ENCODE measurements around the gene CALML6.
"Not testable (repeated sequence)": the region's sequence is repeated elsewhere in the genome, so short reads cannot be mapped to it uniquely, and the experiment has no call there.

CALML6 gene

GRCh38 chr1:1881727-1882126 lies 33.3 kb upstream of the CALML6 start:
- no peaks in the 10 kb centered on the region for H3K9me3 ChIP-seq (ENCODE audit: control insufficient read depth, low read length)
- H3K36me3 ChIP-seq (ENCODE audit: control insufficient read depth, insufficient read depth, low read length, severe bottlenecking): peaks cover under 1% of the 10 kb centered on the region
- H3K4me3 ChIP-seq (ENCODE audit: low read length): no peak overlapping the region
- H3K27me3 ChIP-seq (replicated peaks; ENCODE audit: control insufficient read depth, insufficient read depth, low read length): no peaks in the 10 kb centered on the region
- no peak for DNase-seq (ENCODE audit: low read depth)
- peaks cover 39% of the 10 kb centered on the region for H3K4me1 ChIP-seq (ENCODE audit: control insufficient read depth, insufficient read depth, low read length)
- no peak overlapping the region for H3K9ac ChIP-seq (ENCODE audit: low read length)

DNA sequence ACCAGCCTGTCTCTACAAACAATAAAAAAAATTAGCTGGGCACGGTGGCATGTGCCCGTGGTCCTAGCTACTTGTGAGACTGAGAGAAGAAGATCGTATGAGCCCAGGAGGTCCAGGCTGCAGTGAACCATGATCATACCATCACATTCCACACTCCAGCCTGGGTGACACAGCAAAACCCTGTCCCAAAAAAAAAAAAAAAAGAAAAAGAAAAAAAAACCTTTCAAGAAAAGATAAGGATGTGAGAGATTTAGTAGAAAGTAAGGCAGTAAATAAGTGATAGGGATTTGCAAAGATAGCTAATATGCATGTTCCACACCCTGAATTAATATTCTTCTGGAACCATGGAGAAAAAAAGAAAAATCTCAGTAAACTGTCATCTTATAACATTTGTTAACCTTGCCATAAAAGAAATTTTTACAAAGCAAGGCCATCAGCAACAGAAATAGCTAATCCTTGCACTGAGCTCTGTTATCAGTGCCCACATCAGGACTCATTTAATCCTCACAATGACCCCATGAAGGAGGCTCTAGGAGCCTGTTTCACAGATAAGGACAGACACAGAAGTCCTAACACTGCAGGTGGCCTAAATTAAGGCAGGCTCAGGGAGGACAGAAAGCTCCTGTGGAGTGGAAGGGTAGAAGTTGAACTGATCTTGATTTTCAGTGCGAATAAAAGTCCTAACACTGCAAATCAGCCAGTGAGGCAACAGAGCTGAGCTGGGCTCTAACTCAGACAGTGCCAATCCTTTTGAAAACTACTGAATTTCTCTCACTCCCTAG lies 31.8 kb upstream of the CALML6 start:
- no peaks in the 10 kb centered on the region for H3K27me3 ChIP-seq (replicated peaks; ENCODE audit: control insufficient read depth, insufficient read depth, low read length)
- no peaks in the 10 kb centered on the region for H3K9me3 ChIP-seq (ENCODE audit: control insufficient read depth, low read length)
- no peak overlapping the region for H3K4me3 ChIP-seq (ENCODE audit: low read length)
- peak; percentile 48 for DNase-seq (ENCODE audit: low read depth)
- H3K36me3 ChIP-seq (ENCODE audit: control insufficient read depth, insufficient read depth, low read length, severe bottlenecking): no peaks in the 10 kb centered on the region
- H3K4me1 ChIP-seq (ENCODE audit: control insufficient read depth, insufficient read depth, low read length): peaks cover 53% of the 10 kb centered on the region
- peak overlapping the region; percentile 27 for H3K9ac ChIP-seq (ENCODE audit: low read length)

DNA sequence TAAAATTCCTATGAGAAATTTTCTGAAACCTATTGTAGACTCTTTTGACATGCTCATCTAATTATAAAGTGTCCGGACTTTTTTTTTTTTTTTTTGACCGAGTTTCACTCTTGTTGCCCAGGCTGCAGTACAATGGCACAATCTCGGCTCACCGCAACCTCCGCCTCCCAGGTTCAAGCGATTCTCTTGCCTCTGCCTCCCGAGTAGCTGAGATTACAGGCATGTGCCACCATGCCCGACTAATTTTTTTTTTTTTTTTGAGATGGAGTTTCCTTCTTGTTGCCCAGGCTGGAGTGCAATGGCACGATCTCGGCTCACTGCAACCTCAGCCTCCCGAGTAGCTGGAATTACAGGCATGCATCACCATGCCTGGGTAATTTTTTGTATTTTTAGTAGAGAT lies 31.2 kb upstream of the CALML6 start:
- H3K4me3 ChIP-seq (ENCODE audit: low read length); H3K9me3 ChIP-seq (ENCODE audit: control insufficient read depth, low read length); H3K36me3 ChIP-seq (ENCODE audit: control insufficient read depth, insufficient read depth, low read length, severe bottlenecking); H3K27me3 ChIP-seq (replicated peaks; ENCODE audit: control insufficient read depth, insufficient read depth, low read length); H3K9ac ChIP-seq (ENCODE audit: low read length); DNase-seq (ENCODE audit: low read depth): not testable (repeated sequence)
- H3K4me1 ChIP-seq (ENCODE audit: control insufficient read depth, insufficient read depth, low read length): peaks cover 59% of the 10 kb centered on the region

GRCh38 chr1:1889090-1889750 lies 25.8 kb upstream of the CALML6 start:
- H3K27me3 ChIP-seq (replicated peaks; ENCODE audit: control insufficient read depth, insufficient read depth, low read length): no peaks in the 10 kb centered on the region
- H3K9me3 ChIP-seq (ENCODE audit: control insufficient read depth, low read length): no peaks in the 10 kb centered on the region
- H3K36me3 ChIP-seq (ENCODE audit: control insufficient read depth, insufficient read depth, low read length, severe bottlenecking): no peaks in the 10 kb centered on the region
- peak overlapping the region; percentile 95 for H3K9ac ChIP-seq (ENCODE audit: low read length)
- peak overlapping the region; percentile 91 for H3K4me3 ChIP-seq (ENCODE audit: low read length)
- H3K4me1 ChIP-seq (ENCODE audit: control insufficient read depth, insufficient read depth, low read length): peaks cover 45% of the 10 kb centered on the region
- DNase-seq (ENCODE audit: low read depth): peak; percentile 72

DNA sequence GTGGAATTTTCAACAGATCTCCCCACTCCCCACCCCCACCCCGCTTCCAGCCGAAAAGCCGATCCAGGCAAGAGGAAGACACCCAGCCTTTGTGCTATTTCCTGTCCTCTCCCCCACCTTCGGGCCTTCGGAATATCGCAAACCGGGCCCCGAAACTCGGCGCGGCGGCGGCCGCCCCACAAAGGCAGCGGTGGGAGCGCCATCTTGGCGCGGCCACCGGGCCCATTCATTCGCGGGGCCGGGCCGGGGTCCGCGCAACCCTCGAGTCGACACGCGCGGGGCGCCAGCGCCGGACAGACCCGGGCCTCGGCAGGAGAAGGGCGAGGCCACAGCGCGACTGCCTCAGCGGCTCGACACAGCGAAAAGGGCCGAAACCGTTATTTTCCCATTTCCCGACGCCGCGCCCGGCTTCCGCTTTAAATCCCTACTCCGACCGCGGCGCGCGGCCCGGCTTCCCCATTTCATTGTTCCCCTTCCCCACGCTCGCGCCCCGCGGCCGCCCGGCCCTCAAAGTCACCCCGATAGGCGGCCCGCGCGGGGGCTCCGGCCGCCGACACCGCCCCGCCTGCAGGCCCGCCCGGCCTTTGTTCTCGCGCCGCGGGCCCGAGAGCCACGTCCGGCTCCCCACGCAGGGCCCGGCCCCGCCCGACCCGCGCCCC lies 25.1 kb upstream of the CALML6 start:
- H3K36me3 ChIP-seq (ENCODE audit: control insufficient read depth, insufficient read depth, low read length, severe bottlenecking): no peaks in the 10 kb centered on the region
- peak; percentile 73 for DNase-seq (ENCODE audit: low read depth)
- peaks cover 53% of the 10 kb centered on the region for H3K4me1 ChIP-seq (ENCODE audit: control insufficient read depth, insufficient read depth, low read length)
- H3K9ac ChIP-seq (ENCODE audit: low read length): peak overlapping the region; percentile 95
- no peaks in the 10 kb centered on the region for H3K27me3 ChIP-seq (replicated peaks; ENCODE audit: control insufficient read depth, insufficient read depth, low read length)
- H3K4me3 ChIP-seq (ENCODE audit: low read length): peak overlapping the region; percentile 91
- no peaks in the 10 kb centered on the region for H3K9me3 ChIP-seq (ENCODE audit: control insufficient read depth, low read length)

GRCh38 chr1:1890506-1891348 lies 24.3 kb upstream of the CALML6 start, which contains the start of gene GNB1:
Gene GNB1, minus strand, starts transcription at chr1:1891087. Its CDS starts 65,634 bp downstream, at chr1:1825453.
- DNase-seq (ENCODE audit: low read depth): peak; percentile 96
- Histone ChIP-seq H3K4me1 (ENCODE audit: control insufficient read depth, insufficient read depth, low read length) (peaks cover 54% of the 10 kb centered on the region), H3K27me3 (replicated peaks; ENCODE audit: control insufficient read depth, insufficient read depth, low read length) (no peaks in the 10 kb centered on the region), H3K9ac (ENCODE audit: low read length) (peak within 1 kb of the TSS; percentile 95), H3K9me3 (ENCODE audit: control insufficient read depth, low read length) (no peaks in the 10 kb centered on the region), H3K36me3 (ENCODE audit: control insufficient read depth, insufficient read depth, low read length, severe bottlenecking) (no peaks in the 10 kb centered on the region), H3K4me3 (ENCODE audit: low read length) (peak within 1 kb of the TSS; percentile 91)

- Histone ChIP-seq H3K27me3 (replicated peaks; ENCODE audit: control insufficient read depth, insufficient read depth, low read length) (no peaks in the 10 kb centered on the region), H3K9me3 (ENCODE audit: control insufficient read depth, low read length) (no peaks in the 10 kb centered on the region), H3K9ac (ENCODE audit: low read length) (peak overlapping the region; percentile 87), H3K4me3 (ENCODE audit: low read length) (peak overlapping the region; percentile 79), H3K4me1 (ENCODE audit: control insufficient read depth, insufficient read depth, low read length) (peaks cover 47% of the 10 kb centered on the region), H3K36me3 (ENCODE audit: control insufficient read depth, insufficient read depth, low read length, severe bottlenecking) (no peaks in the 10 kb centered on the region)
- peak; percentile 80 for DNase-seq (ENCODE audit: low read depth)
These were observed 23.5 kb upstream of the CALML6 start for GRCh38 chr1:1891349-1892078.

DNA sequence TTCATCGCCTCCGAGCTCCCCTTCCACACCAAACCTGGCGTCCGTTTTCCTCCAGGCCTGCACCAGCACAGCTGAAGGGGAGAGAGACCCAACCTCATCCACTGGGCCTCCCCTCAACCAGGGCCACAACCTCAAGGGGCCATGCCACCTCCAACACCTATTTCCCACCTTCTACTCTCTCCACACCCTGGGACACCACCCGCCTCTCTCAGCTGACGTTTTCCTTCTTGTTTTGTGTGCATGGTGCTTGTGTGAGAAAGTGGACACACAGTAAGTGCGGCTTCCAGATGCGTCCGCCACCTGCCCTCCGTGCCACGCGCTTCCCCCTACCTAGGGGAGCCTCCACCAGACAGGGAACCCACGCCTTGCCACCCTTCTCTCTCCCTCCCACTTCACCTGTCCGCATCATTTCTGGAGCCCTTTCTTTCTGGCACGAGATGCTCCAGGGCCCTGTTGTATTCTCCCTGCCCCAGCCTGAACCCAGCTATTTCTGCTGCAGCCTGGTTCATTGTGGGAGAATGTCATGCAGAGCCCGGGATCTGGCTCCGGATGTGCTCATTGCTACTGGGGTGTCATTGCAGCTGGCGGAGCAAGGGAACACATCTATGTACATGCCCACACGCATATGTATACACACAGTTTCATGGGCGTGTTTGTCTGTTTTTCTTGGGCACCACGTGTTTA lies 22.8 kb upstream of the CALML6 start:
- DNase-seq (ENCODE audit: low read depth): no peak
- Histone ChIP-seq H3K27me3 (replicated peaks; ENCODE audit: control insufficient read depth, insufficient read depth, low read length) (no peaks in the 10 kb centered on the region), H3K9ac (ENCODE audit: low read length) (peak overlapping the region; percentile 87), H3K4me1 (ENCODE audit: control insufficient read depth, insufficient read depth, low read length) (peaks cover 42% of the 10 kb centered on the region), H3K36me3 (ENCODE audit: control insufficient read depth, insufficient read depth, low read length, severe bottlenecking) (no peaks in the 10 kb centered on the region), H3K4me3 (ENCODE audit: low read length) (peak overlapping the region; percentile 79), H3K9me3 (ENCODE audit: control insufficient read depth, low read length) (no peaks in the 10 kb centered on the region)

- Histone ChIP-seq H3K9ac (ENCODE audit: low read length) (no peak overlapping the region), H3K9me3 (ENCODE audit: control insufficient read depth, low read length) (no peaks in the 10 kb centered on the region), H3K36me3 (ENCODE audit: control insufficient read depth, insufficient read depth, low read length, severe bottlenecking) (no peaks in the 10 kb centered on the region), H3K27me3 (replicated peaks; ENCODE audit: control insufficient read depth, insufficient read depth, low read length) (no peaks in the 10 kb centered on the region), H3K4me1 (ENCODE audit: control insufficient read depth, insufficient read depth, low read length) (peaks cover 37% of the 10 kb centered on the region), H3K4me3 (ENCODE audit: low read length) (no peak overlapping the region)
- DNase-seq (ENCODE audit: low read depth): no peak
These were observed 22.3 kb upstream of the CALML6 start for GRCh38 chr1:1892763-1893120.
